Measurements from ENCODE around the gene CENPE.
"Not testable (repeated sequence)": the region's sequence is repeated elsewhere in the genome, so short reads cannot be mapped to it uniquely, and the experiment has no call there.

Gene CENPE, protein sequence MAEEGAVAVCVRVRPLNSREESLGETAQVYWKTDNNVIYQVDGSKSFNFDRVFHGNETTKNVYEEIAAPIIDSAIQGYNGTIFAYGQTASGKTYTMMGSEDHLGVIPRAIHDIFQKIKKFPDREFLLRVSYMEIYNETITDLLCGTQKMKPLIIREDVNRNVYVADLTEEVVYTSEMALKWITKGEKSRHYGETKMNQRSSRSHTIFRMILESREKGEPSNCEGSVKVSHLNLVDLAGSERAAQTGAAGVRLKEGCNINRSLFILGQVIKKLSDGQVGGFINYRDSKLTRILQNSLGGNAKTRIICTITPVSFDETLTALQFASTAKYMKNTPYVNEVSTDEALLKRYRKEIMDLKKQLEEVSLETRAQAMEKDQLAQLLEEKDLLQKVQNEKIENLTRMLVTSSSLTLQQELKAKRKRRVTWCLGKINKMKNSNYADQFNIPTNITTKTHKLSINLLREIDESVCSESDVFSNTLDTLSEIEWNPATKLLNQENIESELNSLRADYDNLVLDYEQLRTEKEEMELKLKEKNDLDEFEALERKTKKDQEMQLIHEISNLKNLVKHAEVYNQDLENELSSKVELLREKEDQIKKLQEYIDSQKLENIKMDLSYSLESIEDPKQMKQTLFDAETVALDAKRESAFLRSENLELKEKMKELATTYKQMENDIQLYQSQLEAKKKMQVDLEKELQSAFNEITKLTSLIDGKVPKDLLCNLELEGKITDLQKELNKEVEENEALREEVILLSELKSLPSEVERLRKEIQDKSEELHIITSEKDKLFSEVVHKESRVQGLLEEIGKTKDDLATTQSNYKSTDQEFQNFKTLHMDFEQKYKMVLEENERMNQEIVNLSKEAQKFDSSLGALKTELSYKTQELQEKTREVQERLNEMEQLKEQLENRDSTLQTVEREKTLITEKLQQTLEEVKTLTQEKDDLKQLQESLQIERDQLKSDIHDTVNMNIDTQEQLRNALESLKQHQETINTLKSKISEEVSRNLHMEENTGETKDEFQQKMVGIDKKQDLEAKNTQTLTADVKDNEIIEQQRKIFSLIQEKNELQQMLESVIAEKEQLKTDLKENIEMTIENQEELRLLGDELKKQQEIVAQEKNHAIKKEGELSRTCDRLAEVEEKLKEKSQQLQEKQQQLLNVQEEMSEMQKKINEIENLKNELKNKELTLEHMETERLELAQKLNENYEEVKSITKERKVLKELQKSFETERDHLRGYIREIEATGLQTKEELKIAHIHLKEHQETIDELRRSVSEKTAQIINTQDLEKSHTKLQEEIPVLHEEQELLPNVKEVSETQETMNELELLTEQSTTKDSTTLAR (N-terminal part only)

DNA sequence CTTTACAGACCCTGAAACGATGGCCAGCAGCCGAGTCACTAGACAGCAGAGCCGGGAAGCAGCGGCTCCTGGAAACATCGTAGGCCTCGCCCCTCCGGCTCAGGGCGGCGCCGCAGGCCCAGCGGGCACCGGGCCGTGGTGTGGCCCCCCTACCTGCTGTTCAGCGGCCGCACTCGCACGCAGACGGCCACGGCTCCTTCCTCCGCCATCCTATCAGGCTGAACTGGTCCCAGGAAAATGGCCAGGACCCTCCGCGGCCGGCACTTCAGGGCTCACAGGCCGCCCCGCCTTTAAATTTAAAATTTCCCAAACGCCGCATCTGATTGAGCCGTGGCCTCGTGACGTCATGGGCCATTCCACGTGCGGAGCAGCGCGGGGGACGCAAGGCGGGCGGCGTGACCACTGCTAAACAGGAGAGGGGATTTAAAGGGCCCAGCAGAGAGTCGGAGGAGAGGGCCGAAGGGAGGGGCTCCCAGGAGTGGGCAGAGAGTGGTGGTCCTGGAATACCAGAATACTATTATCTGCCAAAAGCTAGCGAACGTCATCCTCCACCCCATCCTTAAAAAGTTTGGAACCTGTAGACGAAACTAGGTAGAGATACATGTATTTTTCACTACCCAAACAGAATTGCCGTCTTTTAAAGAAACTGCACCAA, at the start of gene CENPE:
TSS of gene CENPE (minus strand) at position 233 of the 655 bp plus-strand sequence. CDS start at position 209, 24 bp downstream.
- DNase-seq (ENCODE audit: low read depth in 3 of 3): peak; percentile 66 to 71 (median 70)

DNA sequence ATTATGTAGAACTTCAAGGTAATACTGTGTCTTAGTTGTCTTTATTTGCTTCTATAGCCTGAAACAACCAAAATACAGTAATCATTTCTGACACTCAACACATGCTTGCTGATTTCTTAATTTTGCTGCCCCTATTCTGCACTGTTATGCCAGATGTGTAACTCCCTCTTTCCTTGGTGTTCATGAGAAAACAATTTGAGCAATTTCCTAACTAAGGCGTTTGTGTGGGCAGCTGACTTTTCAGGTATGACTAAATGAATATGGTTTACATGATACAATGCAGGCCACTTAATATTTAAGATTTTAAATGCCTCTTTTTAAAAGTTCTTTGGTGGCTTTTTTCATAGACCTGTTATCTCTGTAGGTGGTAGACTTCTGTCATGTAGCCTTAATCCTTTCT, 46.1 kb upstream of the CENPE start:
- no peak for DNase-seq (ENCODE audit: low read depth in 3 of 3)

DNA sequence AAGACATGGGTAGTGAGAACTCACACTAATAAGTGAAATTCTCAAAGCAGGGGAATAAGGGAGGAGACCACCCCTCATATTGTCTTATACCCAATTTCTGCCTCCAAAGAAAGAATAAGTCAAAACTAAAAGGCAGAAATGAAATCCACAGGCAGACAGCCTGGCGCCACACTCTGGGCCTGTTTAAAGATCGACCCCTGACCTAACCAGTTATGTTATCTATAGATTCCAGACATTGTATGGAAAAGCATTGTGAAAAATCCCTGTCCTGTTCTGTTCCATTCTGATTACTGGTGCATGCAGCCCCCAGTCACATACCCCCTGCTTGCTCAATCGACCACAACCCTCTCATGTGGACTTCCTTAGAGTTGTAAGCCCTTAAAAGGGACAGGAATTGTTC, 32.8 kb upstream of the CENPE start:
- not testable (repeated sequence) for DNase-seq (ENCODE audit: low read depth in 3 of 3)

DNA sequence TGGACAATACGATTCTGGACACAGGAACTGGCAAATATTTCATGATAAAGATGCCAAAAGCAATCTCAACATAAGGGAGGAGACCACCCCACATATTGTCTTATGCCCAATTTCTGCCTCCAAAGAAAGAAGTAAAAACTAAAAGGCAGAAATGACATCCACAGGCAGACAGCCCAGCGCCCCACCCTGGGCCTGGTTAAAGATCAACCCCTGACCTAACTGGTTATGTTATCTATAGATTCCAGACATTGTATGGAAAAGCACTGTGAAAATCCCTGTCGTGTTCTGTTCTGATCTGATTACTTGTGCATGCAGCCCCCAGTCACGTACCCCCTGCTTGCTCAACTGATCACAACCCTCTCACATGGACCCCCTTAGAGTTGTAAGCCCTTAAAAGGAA, 25.4 kb upstream of the CENPE start:
- DNase-seq (ENCODE audit: low read depth in 3 of 3): not testable (repeated sequence)

DNA sequence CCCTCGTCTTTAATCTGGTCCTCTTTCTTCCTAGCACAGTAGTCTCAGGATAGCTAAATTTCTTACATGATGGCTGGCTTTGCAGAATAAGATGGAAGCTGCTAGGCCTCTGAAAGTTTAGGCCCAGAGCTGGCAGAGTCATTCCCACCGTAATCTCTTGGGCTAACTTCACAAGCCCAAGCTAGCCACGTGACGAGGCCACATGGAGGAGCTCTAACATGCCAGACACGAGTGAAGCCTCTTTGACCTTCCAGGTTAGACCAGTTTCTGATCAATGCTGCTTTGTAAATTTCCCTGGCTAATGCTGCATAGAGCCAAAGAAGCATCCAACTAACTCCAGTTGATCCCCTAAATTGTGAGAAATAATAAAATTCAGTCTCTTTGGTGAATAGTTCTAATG, 9.5 kb upstream of the CENPE start:
- no peak for DNase-seq (ENCODE audit: low read depth in 3 of 3)

DNA sequence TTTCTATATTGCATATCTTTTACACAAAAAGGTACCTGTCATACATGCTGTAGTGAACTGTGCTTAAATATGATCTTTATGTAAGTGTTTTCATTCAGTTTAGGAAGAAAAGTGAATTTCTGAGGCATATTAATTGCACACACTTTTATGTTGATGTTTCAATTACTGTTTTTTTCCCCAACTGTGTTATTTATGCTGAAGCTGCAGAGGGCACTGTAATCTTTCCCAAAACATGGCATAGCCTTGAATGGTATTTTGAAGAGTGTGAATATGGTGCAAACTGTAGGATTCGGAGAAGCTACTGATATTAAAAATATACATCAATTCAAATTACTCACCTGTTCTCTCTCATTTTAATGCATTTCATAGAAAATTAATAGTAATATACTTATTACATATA, 6.0 kb upstream of the CENPE start:
- DNase-seq (ENCODE audit: low read depth in 3 of 3): no peak

DNA sequence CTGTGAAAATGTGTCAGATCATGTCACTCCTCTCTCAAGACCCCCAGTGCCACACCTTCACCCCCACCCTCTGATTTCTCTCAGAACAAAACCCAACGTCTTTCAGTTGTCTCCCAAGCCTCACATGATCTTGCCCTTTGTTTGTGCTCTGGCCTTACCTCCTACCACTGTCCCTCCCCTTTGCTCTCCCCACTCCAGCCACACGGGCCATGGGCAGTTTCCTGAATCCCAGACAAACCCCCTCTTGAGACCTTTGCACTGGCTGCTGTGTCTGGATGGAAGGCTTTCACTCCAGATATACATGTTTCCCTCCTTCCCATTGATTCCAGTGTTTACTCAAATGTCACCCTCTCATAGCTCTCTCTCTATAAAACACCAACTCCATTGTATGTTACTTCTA, 3.6 kb upstream of the CENPE start:
- no peak for DNase-seq (ENCODE audit: low read depth in 3 of 3)

DNA sequence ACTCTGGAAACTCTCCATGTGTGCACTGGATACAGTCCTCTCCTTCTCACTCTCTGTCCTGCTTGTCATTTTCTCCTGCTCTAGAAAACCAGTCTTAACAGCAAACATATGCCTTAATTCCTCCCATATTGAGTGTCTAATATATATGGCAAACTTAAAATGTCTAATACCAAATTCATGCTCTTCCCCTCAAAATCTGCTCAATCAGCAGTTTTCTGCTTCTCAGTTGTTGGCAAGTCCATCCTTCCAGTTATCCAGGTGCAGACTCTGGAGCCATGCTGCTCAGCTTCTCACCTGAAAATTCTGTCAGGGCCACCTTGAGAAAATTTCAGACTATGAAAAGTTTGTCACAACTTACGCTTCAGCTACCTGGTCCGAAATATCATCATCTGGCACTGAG, 3.1 kb upstream of the CENPE start:
- no peak for DNase-seq (ENCODE audit: low read depth in 3 of 3)

DNA sequence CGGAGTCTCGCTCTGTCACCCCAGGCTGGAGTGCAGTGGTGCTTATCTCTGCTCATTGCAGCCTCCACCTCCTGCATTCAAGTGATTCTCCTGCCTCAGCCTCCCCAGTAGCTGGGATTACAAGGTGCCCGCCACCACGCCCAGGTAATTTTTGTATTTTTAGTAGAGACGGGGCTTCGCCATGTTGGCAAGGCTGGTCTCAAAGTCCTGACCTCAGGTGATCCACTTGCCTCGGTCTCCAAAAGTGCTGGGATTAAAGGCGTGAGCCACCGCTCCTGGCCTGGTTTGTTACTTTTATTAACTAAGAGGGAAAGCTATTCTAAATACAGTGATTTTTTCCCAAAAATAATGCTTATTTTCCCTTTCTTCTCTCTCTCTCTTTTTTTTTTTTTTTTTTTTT, 866 bp upstream of the CENPE start:
- DNase-seq (ENCODE audit: low read depth in 3 of 3): no peak

DNA sequence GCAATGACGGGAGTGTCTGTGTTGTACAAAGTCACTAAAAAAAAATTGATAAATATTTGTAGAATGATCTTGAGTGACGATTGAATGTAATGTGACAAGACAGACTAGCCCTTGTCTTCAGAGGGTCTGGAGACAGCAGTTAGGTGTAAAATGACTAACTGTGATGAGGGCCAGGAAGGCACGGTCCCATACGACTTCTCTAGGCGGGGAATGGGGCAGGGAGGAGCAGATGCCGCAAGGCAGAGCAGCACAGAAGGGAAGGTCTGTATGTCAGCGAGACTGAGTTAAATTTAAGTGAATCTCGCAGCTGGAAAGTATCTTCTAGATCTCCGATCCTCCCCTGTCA, 405 bp downstream of the CENPE start:
- no peak for DNase-seq (ENCODE audit: low read depth in 3 of 3)

DNA sequence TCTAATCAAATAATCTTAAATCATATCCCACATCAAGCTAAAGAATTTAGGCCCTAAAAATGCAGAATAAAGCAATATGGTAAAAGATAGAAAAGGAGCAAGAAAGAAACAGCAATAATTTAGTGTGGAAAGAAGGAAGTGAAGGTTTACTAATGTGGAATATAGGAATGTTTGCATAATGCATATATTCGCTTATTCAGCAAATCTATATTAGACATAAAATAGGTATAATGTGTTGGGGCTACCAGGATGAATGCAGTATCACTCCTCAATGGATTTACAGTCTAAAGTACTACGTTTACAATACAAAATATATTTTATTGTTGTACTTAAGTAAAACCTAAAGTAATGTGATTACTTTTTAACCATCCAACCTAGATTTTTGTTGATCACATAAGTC, 4.7 kb downstream of the CENPE start:
- no peak for DNase-seq (ENCODE audit: low read depth in 3 of 3)

DNA sequence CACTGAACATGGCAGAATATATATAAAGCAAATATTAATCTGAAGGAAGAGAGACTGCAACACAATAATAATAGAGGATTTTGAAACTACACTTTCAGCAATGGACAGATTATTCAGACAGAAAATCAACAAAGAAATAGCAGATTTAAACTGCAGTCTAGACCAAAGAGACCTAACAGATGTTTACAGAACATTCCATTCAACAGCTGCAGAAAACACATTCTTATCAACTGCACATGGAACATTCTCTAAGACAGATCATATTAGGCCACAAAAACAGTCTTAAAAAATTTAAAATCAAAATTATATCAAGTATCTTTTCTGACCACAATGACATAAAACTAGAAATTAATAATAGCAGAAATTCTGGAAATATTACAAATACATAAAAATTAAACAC, 27.1 kb downstream of the CENPE start:
- no peak for DNase-seq (ENCODE audit: low read depth in 3 of 3)

DNA sequence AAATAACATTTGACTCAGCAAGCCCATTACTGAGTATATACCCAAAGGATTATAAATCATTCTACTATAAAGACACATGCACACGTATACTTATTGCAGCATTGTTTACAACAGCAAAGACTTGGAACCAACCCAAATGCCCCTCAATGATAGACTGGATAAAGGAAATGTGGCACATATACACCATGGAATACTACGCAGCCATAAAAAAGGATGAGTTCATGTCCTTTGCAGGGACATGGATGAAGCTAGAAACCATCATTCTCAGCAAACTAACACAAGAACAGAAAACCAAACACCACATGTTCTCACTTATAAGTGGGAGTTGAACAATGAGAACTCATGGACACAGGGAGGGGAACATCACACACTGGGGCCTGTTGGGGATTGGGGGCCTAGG, 28.4 kb downstream of the CENPE start:
- not testable (repeated sequence) for DNase-seq (ENCODE audit: low read depth in 3 of 3)

DNA sequence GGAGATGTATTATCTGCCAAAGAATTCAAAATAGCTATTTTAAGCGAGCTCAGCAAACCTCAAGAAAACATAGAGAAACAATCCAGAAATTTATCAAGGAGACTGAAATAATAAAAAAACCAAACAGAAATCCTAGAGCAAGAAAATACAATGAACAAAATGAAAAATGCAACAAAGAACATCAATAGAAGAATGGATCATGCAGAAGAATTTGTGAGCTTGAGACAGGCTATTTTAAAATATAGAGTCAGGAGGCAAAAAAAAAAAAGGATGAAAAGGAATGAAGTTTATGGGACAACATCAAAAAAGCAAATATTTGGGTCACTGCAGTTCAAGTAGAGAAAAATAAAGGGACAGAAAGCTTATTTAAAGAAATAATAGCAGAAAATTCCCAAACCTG, 29.1 kb downstream of the CENPE start:
- DNase-seq (ENCODE audit: low read depth in 3 of 3): no peak

DNA sequence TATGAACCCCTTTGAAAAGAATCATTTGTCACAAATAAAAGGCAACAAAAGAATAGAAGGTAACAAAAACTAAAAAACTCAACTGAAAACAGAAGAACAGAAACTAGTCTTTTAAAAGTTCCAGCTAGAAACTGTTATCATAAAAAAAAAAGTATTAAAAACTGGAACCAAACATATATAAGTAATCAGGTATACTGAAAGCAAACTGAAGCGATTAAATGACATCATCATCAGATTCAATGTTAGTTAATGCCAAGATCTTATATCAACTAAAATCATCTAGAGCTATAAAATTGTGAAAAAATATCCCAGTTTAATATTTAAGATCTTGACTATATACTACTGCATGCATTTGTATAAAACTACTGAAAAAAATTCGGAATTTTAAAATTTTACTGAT, 36.0 kb downstream of the CENPE start:
- DNase-seq (ENCODE audit: low read depth in 3 of 3): no peak

DNA sequence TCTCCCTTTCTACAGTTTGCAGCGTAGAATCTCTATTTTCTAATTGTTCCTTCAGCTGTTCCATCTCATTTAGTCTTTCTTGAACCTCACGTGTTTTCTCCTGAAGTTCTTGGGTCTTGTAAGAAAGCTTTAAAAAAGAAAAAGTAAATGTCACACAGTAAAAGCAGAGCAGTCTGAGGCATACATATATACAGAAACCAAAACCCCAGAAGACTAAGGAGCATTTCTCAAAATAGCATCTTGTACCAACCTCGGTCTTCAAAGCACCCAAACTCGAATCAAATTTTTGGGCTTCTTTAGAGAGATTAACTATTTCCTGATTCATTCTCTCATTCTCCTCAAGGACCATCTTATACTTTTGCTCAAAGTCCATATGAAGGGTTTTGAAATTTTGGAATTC, 39.4 kb downstream of the CENPE start:
- no peak for DNase-seq (ENCODE audit: low read depth in 3 of 3)

DNA sequence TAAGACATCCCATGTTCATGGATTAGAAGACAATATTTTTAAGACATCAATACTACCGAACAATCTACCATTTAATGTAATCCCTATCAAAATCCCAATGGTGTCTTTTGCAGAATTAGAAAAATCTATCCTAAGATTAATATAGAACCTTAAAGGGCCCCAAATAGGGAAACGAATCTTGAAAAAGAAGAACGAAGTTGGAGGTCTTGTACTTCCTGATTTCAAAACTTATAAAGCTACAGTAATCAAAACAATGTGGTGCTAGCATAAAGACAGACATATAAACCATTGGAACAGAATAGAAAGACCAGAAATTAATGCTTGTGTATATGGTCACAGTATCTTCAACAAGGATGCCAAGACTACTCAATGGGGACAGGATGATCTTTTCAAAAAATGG, 42.0 kb downstream of the CENPE start:
- no peak for DNase-seq (ENCODE audit: low read depth in 3 of 3)

DNA sequence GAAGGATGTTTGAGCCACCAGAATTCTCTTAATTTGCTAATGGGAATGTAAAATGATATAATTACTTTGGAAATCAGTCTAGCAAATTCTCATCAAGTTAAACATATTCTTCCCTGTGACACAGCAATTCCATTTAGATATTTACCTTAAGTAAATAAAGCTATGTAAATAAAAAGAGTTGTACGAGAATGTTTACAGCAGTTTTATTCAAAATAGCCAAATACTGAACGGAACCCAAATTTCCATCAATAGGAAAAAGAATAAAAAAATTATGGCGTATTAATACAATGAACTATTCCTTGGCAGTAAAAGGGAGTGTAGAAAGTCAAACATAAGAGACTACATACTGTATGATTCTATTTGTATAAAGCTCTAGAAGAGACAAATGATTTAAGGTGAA, 45.8 kb downstream of the CENPE start:
- no peak for DNase-seq (ENCODE audit: low read depth in 3 of 3)

DNA sequence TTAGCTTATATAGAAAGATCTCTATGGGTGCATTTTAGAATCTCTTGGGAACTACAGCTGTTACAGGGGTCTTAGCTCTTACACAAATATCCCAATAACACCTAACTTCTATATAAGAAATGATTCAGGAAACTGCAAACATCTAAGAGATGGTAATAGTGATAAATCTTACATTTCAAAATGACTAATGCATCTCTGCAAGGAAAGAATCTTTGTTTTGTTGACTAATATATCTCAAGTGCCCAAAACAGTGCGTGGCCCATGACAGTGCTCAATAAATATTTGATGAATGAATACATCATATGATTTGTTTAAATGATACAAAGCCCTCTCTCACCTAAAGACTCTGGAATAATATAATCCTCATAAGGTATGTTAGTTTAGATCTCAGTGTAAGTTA, 47.5 kb downstream of the CENPE start:
- DNase-seq (ENCODE audit: low read depth in 3 of 3): no peak

DNA sequence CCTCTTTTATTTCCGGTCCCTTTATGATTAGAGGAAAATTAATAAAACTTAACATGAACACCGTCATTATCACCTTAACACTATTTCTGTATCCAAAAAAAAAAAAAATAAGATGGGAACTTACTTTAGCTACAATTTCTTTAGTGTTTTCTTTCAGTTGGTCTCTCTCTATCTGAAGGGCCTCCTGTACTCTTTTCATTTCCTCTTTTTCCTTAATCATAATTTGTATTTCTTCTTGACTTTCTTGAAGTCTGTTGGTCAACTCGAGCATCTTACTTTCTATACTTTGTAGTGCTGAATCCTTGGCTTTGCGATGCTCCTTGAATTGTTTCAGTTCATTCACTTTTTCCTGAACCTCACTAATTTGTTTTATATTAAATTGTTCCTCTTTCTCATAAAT, 53.2 kb downstream of the CENPE start:
- DNase-seq (ENCODE audit: low read depth in 3 of 3): no peak

DNA sequence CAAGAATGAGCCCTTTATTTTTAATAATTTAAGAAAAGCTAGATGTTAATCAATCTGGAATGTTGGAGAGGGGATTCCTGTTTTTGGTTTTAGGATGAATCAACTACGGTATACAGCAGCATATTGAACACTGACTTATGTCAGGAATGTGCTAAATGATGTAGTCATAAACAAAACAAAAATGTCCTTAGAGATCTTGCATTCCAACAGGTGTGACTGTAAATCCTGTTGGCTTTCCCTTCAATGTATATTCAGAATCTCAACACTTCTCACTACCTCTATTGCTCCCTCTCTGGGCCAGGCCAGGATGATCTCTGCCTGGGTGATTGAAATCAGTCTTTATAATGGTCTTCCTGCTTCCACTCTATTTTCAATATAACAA, 60.7 kb downstream of the CENPE start:
- DNase-seq (ENCODE audit: low read depth in 3 of 3): no peak
